Omental fat pad (tissue), 4 donors: ENCODE measurements around the gene DGKH. TPM values are rescaled to one million over a fixed set of nuclear protein-coding genes. Genes with fewer than 3 reads are reported as not detected.
A peak's percentile ranks its signal among the peaks of the same experiment; 100 is the strongest.

ENCODE experiments used
- ATAC-seq: fragments of 150-250 bp; one replicate; pipeline ENCODE4 v1.9.1; 2016; ENCODE audit warnings: mild to moderate bottlenecking, moderate library complexity; ENCODE audit not compliant: low FRiP score
- DNase-seq: peaks from one replicate; pipeline ENCODE4 v3.0.0-alpha.2; 2019; ENCODE audit warnings: low spot score
- total RNA-seq, 4 donors: library from RNA; depleted of rRNA; stranded (reverse); fragments of >200 nt; gene quantifications; one replicate each; pipeline ENCODE4 v1.1.0, GENCODE V29; 2016
- TF ChIP-seq, protein P1 (sequence below), 3 donors: fragments of 450-650 bp; IDR thresholded peaks; one replicate each; pipeline ENCODE4 v1.5.1; 2016 to 2017; ENCODE audit warnings: antibody characterized with exemption in 3 of 3, mild to moderate bottlenecking in 3 of 3, moderate library complexity in 2 of 3

Gene DGKH
- total RNA-seq, 4 donors from 2014 or later, result 9.7 to 24.7 (median 17.6) TPM

- DNase-seq (no peak), ATAC-seq (no peak)
- TF ChIP-seq, protein P1, sequence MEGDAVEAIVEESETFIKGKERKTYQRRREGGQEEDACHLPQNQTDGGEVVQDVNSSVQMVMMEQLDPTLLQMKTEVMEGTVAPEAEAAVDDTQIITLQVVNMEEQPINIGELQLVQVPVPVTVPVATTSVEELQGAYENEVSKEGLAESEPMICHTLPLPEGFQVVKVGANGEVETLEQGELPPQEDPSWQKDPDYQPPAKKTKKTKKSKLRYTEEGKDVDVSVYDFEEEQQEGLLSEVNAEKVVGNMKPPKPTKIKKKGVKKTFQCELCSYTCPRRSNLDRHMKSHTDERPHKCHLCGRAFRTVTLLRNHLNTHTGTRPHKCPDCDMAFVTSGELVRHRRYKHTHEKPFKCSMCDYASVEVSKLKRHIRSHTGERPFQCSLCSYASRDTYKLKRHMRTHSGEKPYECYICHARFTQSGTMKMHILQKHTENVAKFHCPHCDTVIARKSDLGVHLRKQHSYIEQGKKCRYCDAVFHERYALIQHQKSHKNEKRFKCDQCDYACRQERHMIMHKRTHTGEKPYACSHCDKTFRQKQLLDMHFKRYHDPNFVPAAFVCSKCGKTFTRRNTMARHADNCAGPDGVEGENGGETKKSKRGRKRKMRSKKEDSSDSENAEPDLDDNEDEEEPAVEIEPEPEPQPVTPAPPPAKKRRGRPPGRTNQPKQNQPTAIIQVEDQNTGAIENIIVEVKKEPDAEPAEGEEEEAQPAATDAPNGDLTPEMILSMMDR (IDR thresholded peaks at IDR 0.05), result no peak
Observed at GRCh38 chr13:42057918-42058530, 9.6 kb downstream of the DGKH start.

DNA sequence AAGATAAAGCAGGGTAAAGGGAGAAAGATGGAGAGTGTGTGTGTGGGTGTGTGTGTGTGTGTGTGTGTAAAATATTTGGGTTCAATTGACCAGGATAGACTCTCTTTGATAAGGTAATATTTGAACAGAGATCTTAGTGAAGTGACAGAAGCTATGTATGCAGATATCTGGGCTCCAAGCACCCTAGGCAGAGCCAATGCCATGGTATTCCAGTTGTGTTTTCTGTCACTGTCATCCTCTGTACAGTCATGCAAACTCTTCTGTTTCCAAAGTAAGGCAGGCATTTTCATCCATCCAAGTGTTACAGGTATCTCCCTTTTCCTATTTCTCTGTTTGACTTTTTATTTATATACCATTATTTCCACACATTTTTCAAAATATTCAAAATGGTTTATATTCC, 13.5 kb downstream of the DGKH start:
- ATAC-seq (no peak), DNase-seq (no peak)
- TF ChIP-seq, protein P1 (IDR thresholded peaks at IDR 0.05), result no peak

- DNase-seq, result no peak
- TF ChIP-seq, protein P1 (IDR thresholded peaks at IDR 0.05), result no peak
- no peak for ATAC-seq
Observed at GRCh38 chr13:42063105-42063504, 14.7 kb downstream of the DGKH start.

GRCh38 chr13:42064259-42064658, 15.8 kb downstream of the DGKH start:
- DNase-seq (no peak), ATAC-seq (peak; percentile 54)
- TF ChIP-seq, protein P1 (IDR thresholded peaks at IDR 0.05), result no peak

DNA sequence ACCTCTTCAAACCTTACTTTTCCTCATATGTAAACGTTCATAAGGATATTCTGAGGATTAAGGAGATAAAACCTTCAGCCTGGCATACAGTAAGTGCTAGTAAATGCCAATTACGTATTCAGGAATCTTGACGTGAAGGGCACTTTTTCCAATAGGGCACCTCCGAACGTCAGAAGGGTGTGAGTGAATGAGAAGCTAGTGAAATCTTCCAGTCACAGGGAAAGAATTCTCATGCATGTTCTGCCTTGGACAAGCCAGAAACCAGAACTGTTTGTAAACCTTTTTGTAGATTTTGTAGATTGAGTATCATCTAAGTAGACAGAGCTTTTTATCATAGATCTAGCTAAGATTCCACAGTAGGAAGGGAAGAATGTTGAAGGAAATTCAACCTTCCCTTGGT, 16.5 kb downstream of the DGKH start:
- TF ChIP-seq, protein P1 (IDR thresholded peaks at IDR 0.05), result no peak
- DNase-seq (no peak), ATAC-seq (no peak)

GRCh38 chr13:42065414-42065813, 17.0 kb downstream of the DGKH start:
- DNase-seq (no peak), ATAC-seq (no peak)
- TF ChIP-seq, protein P1 (IDR thresholded peaks at IDR 0.05), result no peak

DNA sequence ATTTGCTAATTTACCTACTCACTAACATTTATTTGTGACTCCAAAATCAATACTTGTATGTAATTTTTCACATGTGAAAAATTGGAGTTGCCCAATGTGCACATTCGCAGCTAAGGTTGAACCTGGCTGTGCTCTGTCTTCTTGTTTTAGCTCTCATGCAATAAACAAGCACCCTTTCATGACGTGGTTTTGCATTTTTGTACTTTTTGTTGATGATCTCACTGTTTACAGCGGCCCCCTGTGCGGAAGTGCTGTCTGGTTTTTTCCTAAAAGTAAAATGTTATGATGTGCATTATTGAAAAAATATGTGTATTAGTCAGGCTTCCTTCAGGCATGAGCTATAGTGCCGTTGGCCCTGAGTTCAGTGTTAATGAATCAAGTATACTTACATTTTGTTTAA, 18.1 kb downstream of the DGKH start:
- ATAC-seq (no peak), DNase-seq (no peak)
- TF ChIP-seq, protein P1 (IDR thresholded peaks at IDR 0.05), result no peak
